ENCODE data around the gene HSD17B12.

HSD17B12 gene

GRCh38 chr11:43898574-43898973 is 218.0 kb downstream of the HSD17B12 start:
- Histone ChIP-seq H3K27ac (no peak overlapping the region), H3K4me1 (peaks cover 0 to 7% (median 0%) of the 10 kb centered on the region in 4 donors), H3K9me3 (no peaks in the 10 kb centered on the region), H3K27me3 (no peaks in the 10 kb centered on the region), H3K4me3 (no peak overlapping the region), H3K36me3 (peaks cover 44 to 79% (median 76%) of the 10 kb centered on the region in 3 donors)
- TF ChIP-seq CTCF (IDR thresholded peaks at IDR 0.05), result no peak
- no peak for DNase-seq
- intact Hi-C loops (cut with DNase I; ENCODE audit: low total_unique reads), result loop anchor here (10.0 kb wide), 1 partner anchor 46 kb away; the partner anchor contains the start of gene C11orf96

- no peaks in the 10 kb centered on the region for H3K27me3 ChIP-seq
- peaks cover 44 to 80% (median 72%) of the 10 kb centered on the region in 3 donors for H3K36me3 ChIP-seq
- no peak overlapping the region for H3K4me3 ChIP-seq
- no peak for DNase-seq
- H3K9me3 ChIP-seq, result no peaks in the 10 kb centered on the region
- no peak overlapping the region for H3K27ac ChIP-seq
- TF ChIP-seq CTCF (IDR thresholded peaks at IDR 0.05), result no peak
- intact Hi-C loops (cut with DNase I; ENCODE audit: low total_unique reads), result loop anchor here (10.0 kb wide), 1 partner anchor 46 kb away; the partner anchor contains the start of gene C11orf96
- H3K4me1 ChIP-seq, result peaks cover 0 to 9% (median 0%) of the 10 kb centered on the region in 4 donors
These were observed 218.6 kb downstream of the HSD17B12 start for GRCh38 chr11:43899094-43899493.

GRCh38 chr11:43901551-43901950 is 221.0 kb downstream of the HSD17B12 start:
- H3K27ac ChIP-seq, result no peak overlapping the region
- H3K36me3 ChIP-seq, result peaks cover 44 to 65% (median 60%) of the 10 kb centered on the region in 3 donors
- H3K9me3 ChIP-seq, result no peaks in the 10 kb centered on the region
- no peak for TF ChIP-seq CTCF (IDR thresholded peaks at IDR 0.05)
- H3K27me3 ChIP-seq, result no peaks in the 10 kb centered on the region
- intact Hi-C loops (cut with DNase I; ENCODE audit: low total_unique reads), result no loop called here
- peaks cover 0 to 23% (median 4%) of the 10 kb centered on the region in 4 donors for H3K4me1 ChIP-seq
- DNase-seq, result no peak
- H3K4me3 ChIP-seq, result no peak overlapping the region

GRCh38 chr11:43903078-43903477 is 222.5 kb downstream of the HSD17B12 start:
- Histone ChIP-seq H3K4me1 (peaks cover 0 to 23% (median 4%) of the 10 kb centered on the region in 4 donors), H3K4me3 (no peak overlapping the region), H3K27me3 (no peaks in the 10 kb centered on the region), H3K36me3 (peaks cover 31 to 51% (median 49%) of the 10 kb centered on the region in 3 donors), H3K27ac (no peak overlapping the region), H3K9me3 (no peaks in the 10 kb centered on the region)
- DNase-seq, result no peak
- intact Hi-C loops (cut with DNase I; ENCODE audit: low total_unique reads), result no loop called here
- no peak for TF ChIP-seq CTCF (IDR thresholded peaks at IDR 0.05)

- no peak for DNase-seq
- H3K27me3 ChIP-seq, result no peaks in the 10 kb centered on the region
- H3K36me3 ChIP-seq, result peaks cover 23 to 44% (median 42%) of the 10 kb centered on the region in 3 donors
- no peak for TF ChIP-seq CTCF (IDR thresholded peaks at IDR 0.05)
- H3K27ac ChIP-seq, result no peak overlapping the region
- intact Hi-C loops (cut with DNase I; ENCODE audit: low total_unique reads), result no loop called here
- no peaks in the 10 kb centered on the region for H3K9me3 ChIP-seq
- no peak overlapping the region for H3K4me3 ChIP-seq
- peaks cover 0 to 23% (median 8%) of the 10 kb centered on the region in 4 donors for H3K4me1 ChIP-seq
These were observed 223.4 kb downstream of the HSD17B12 start for GRCh38 chr11:43903969-43904368.
